Effector memory CD8-positive, alpha-beta T cell (primary cell): ENCODE measurements around the gene G2E3.
"Not testable (repeated sequence)": the region's sequence is repeated elsewhere in the genome, so short reads cannot be mapped to it uniquely, and the experiment has no call there.

Experiments used
- ATAC-seq: fragments of 150-1000 bp; cut with Tn5 transposase; replicated peaks from 2 replicates; pipeline ENCODE4 v1.10.0; 2021; ENCODE audit warnings: mild to moderate bottlenecking, moderate library complexity
- DNase-seq, 3 experiments: peaks; one replicate each; pipeline ENCODE4 v3.0.0; 2021
- H3K27ac Mint-ChIP-seq, 2 donors: one replicate each; pipeline ENCODE4 v1.8.0; 2022; ENCODE audit warnings: mild to moderate bottlenecking in 2 of 2, mixed read lengths in 2 of 2, moderate library complexity in 2 of 2
- H3K27me3 Mint-ChIP-seq, 2 donors: one replicate each; pipeline ENCODE4 v1.8.0; 2022; ENCODE audit warnings: mixed read lengths in 2 of 2
- H3K36me3 Mint-ChIP-seq: one replicate; pipeline ENCODE4 v1.8.0; 2022; ENCODE audit warnings: mild to moderate bottlenecking, moderate library complexity, mixed read lengths; ENCODE audit not compliant: insufficient read depth
- H3K4me1 Mint-ChIP-seq, 2 donors: one replicate each; pipeline ENCODE4 v1.8.0; 2022; ENCODE audit warnings: low read depth in 2 of 2, mixed read lengths in 2 of 2
- H3K4me3 Mint-ChIP-seq, 2 donors: one replicate each; pipeline ENCODE4 v1.8.0; 2022; ENCODE audit warnings: mild to moderate bottlenecking in 2 of 2, mixed read lengths in 2 of 2, moderate library complexity in 2 of 2
- H3K9me3 Mint-ChIP-seq, 2 donors: one replicate each; pipeline ENCODE4 v1.8.0; 2022; ENCODE audit warnings: mixed read lengths in 2 of 2

The G2E3 gene

DNA sequence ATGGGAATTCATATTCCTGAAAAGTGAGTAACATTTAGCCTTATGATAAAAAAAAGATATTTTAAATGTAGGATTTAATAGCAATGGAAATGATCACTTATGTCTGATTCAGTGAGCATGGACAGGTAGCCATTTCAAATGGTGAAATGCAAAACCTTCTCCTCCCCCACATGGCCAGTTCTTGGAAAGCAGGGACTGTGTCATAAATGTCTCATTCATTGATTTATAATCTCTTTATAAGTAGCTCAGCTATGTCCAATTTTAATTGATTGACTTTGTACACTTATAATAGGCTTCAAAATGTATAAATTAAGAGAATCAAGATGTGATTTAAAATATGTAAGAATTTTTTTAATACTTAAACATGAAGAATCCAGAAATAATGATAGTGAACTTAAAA is 38.5 kb downstream of the G2E3 start:
- no peaks in the 10 kb centered on the region for H3K27me3 Mint-ChIP-seq
- H3K36me3 Mint-ChIP-seq = peaks cover 45% of the 10 kb centered on the region
- ATAC-seq = no peak

DNA sequence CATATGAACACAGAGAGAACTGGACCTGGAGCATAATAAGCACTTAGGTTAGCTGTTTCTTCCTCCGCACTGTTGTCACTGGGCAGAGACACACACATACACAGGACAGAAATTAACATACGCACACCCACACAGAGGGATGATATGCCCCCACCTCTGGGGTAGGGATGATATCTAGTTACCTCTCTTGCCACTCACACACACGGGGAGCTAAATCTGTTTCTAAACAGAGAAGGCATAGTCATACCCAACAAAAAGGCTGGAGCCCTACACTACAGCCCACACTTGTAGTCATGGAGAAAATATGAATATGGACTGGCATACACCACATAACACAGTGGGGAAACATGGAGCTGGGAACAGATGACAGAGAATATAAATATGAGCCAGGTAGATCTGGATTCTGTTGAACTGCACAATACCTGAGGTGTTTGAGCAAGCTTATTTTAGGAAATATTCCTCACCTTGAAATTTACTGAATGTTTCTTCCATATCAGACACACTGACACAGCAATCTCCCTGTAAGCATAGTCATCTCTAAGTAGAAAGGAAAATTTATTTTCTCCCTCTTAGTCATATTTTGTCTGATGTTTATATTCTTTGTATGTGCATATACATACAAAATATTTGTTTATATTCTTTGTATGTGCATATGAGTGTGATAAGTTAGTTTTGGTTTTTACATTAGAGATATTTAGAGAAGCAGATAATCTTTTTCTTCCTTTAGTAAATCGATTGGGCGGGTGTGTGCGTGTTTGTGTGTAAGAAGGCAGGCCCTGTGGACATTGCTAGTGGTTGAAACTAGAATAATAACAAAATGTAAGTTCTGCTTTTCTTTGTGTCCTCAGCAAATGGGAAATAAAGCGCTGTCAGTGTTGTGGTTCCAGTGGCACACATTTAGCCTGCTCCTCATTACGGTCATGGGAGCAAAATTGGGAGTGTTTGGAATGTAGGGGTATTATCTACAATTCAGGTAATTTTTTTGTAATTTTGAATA is 42.3 kb downstream of the G2E3 start:
- Mint-ChIP-seq H3K27me3 (no peaks in the 10 kb centered on the region), H3K36me3 (peaks cover 60% of the 10 kb centered on the region), H3K4me1 (peaks cover 0 to 4% of the 10 kb centered on the region in 2 donors), H3K27ac (peak overlapping the region in 1 of 2 donors; percentile 1), H3K9me3 (no peaks in the 10 kb centered on the region), H3K4me3 (no peak overlapping the region)
- no peak for DNase-seq
- no peak for ATAC-seq

More for the DNA sequence above, 38.5 kb downstream of the G2E3 start:
- H3K27ac Mint-ChIP-seq = peak overlapping the region in 1 of 2 donors; percentile 42
- peaks cover 0 to 6% of the 10 kb centered on the region in 2 donors for H3K4me1 Mint-ChIP-seq
- no peaks in the 10 kb centered on the region for H3K9me3 Mint-ChIP-seq
- no peak overlapping the region for H3K4me3 Mint-ChIP-seq
- no peak for DNase-seq

DNA sequence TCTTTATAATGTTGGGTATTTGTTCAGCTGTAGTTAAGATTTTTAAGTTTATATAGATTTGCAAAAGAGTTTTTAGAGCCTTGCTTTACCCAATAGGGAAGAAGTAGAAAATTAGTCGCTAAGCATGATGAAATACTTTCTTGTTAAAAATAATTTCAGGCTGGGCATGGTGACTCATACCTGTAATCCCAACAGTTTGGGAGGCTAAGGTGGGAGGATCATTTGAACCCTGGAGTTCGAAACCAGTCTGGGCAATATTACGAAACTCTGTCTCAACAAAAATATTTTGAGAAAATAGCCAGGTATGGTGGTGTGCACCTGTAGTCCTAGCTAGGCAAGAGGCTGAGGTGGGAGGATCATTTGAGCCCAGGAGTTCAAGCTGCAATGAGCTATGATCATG is 44.4 kb downstream of the G2E3 start:
- H3K4me3 Mint-ChIP-seq = no peak overlapping the region
- H3K36me3 Mint-ChIP-seq = peaks cover 55% of the 10 kb centered on the region
- H3K4me1 Mint-ChIP-seq = no peaks in the 10 kb centered on the region
- no peaks in the 10 kb centered on the region for H3K27me3 Mint-ChIP-seq
- DNase-seq (no peak), ATAC-seq (no peak)
- no peaks in the 10 kb centered on the region for H3K9me3 Mint-ChIP-seq
- H3K27ac Mint-ChIP-seq = no peak overlapping the region

- ATAC-seq, H3K4me1 Mint-ChIP-seq, H3K27me3 Mint-ChIP-seq, H3K4me3 Mint-ChIP-seq, DNase-seq, H3K9me3 Mint-ChIP-seq, H3K27ac Mint-ChIP-seq: not testable (repeated sequence)
- H3K36me3 Mint-ChIP-seq = peaks cover 47% of the 10 kb centered on the region
Measured at GRCh38 chr14:30604696-30605095, 45.7 kb downstream of the G2E3 start.

- H3K4me1 Mint-ChIP-seq = no peaks in the 10 kb centered on the region
- ATAC-seq (peak; percentile 26), DNase-seq (no peak)
- H3K9me3 Mint-ChIP-seq = no peaks in the 10 kb centered on the region
- peaks cover 38% of the 10 kb centered on the region for H3K36me3 Mint-ChIP-seq
- no peak overlapping the region for H3K4me3 Mint-ChIP-seq
- no peaks in the 10 kb centered on the region for H3K27me3 Mint-ChIP-seq
- H3K27ac Mint-ChIP-seq = no peak overlapping the region
Measured at GRCh38 chr14:30607156-30607780, 48.3 kb downstream of the G2E3 start.

- Mint-ChIP-seq H3K9me3 (no peaks in the 10 kb centered on the region), H3K4me3 (no peak overlapping the region), H3K36me3 (peaks cover 27% of the 10 kb centered on the region), H3K27ac (peak overlapping the region in 1 of 2 donors; percentile 22), H3K4me1 (no peaks in the 10 kb centered on the region), H3K27me3 (no peaks in the 10 kb centered on the region)
- no peak for DNase-seq
- no peak for ATAC-seq
Measured at GRCh38 chr14:30608533-30609006, 49.6 kb downstream of the G2E3 start.

DNA sequence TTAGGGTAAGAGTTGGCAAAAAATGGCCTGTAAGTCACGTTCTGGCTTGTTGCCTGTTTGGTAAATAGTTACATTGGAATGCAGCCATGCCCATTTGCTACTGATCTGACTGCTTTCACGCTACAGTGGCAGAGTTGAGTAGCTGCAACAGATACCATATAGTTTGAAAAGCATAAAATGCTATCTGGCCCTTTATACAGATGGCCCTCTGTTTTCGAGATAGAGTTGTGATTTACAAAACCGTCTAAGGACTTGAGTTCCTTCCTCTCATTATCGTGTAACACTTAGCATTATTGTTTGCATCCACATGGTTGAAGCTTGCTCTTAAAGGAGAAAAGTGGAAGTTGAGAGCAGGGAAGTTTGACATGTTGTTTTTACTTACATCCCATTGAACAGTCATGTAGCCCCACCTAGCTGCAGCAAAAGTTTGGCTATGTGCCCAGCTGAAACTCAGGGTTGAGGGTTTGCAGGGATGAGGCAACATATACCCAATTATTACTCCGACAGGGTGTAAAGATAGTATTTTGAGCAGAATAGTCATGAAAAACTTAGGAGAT is 51.9 kb downstream of the G2E3 start:
- peaks cover 22% of the 10 kb centered on the region for H3K36me3 Mint-ChIP-seq
- DNase-seq = no peak
- H3K4me3 Mint-ChIP-seq = no peak overlapping the region
- no peak overlapping the region for H3K27ac Mint-ChIP-seq
- no peaks in the 10 kb centered on the region for H3K27me3 Mint-ChIP-seq
- ATAC-seq = no peak
- no peaks in the 10 kb centered on the region for H3K9me3 Mint-ChIP-seq
- no peaks in the 10 kb centered on the region for H3K4me1 Mint-ChIP-seq

DNA sequence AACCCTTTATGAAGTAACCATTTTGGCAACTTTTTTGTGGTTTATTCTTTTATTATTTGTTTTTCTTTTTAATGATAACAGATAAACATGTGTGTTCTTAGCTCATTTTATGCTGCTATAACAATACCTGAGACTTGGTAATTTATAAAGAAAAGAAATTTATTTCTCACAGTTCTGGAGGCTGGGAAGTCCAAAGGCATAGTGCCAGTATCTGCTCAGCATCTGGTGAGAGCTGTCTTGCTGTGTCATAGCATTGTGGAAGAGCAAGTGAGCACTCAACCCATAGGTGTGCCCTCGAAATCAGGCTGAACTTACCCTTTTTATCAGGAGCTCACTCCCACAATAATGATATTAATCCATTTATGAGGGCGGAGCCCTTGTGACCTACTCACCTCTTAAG is 55.2 kb downstream of the G2E3 start:
- DNase-seq = no peak
- Mint-ChIP-seq H3K27me3 (no peaks in the 10 kb centered on the region), H3K4me1 (no peaks in the 10 kb centered on the region), H3K4me3 (no peak overlapping the region), H3K36me3 (peaks cover 15% of the 10 kb centered on the region), H3K27ac (no peak overlapping the region), H3K9me3 (no peaks in the 10 kb centered on the region)
- ATAC-seq = no peak

DNA sequence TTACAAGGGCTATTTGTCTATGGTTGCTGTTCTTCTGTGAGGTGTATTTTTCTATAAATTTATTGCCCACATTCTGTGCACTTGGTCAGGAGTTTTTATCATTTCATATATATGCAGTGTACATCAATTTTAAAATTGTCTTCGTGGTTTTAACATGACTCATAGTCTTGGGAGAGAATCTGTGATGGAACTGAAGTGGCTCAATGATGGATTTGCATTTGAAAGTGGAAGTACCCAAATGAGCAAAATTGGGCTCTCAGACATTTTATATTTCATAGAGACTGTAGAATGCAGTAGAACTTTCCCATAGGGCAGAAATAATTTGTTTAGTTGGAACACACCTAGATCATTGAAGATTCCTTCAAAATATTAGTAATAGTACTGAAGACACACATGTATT is 61.2 kb downstream of the G2E3 start:
- peaks cover 18 to 20% of the 10 kb centered on the region in 2 donors for H3K4me1 Mint-ChIP-seq
- peak overlapping the region in 1 of 2 donors; percentile 20 for H3K4me3 Mint-ChIP-seq
- no peak for DNase-seq
- H3K27me3 Mint-ChIP-seq = no peaks in the 10 kb centered on the region
- H3K36me3 Mint-ChIP-seq = peaks cover 13% of the 10 kb centered on the region
- ATAC-seq = no peak
- H3K9me3 Mint-ChIP-seq = no peaks in the 10 kb centered on the region
- no peak overlapping the region for H3K27ac Mint-ChIP-seq

DNA sequence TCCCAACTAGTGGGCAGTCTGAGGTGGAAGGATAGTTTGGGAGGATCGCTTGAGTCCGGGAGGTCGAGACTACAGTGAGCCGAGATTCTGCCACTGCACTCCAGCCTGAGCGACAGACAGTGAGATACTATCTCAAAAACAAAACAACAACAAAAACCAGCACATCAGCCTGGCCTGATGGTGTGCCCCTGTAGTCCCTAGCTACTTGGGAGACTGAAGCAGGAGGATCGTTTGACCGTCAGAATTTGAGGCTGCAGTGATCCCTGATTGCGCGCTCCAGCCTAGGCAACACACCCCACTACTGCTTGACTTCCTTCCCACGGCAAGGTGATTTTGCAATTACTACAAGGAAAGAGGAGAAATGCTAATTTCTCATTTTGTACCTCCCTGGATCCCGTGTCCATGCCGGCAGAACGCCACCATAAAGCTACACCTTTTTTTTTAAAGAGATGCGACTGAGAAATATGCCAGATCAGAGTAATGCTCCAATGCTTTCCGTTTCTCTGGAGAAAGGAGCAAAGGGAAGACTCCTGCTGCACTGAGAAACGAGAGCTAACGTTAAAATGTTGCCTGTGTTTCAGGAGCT is 62.5 kb downstream of the G2E3 start:
- Mint-ChIP-seq H3K4me1 (peaks cover 20% of the 10 kb centered on the region in 2 donors), H3K27ac (peak overlapping the region; percentile 95 to 97), H3K36me3 (peaks cover 14% of the 10 kb centered on the region), H3K27me3 (no peaks in the 10 kb centered on the region), H3K9me3 (no peaks in the 10 kb centered on the region), H3K4me3 (peak overlapping the region; percentile 91 to 98)
- ATAC-seq (peak; percentile 12), DNase-seq (peak in 2 of 3 experiments; percentile 0 to 11)

DNA sequence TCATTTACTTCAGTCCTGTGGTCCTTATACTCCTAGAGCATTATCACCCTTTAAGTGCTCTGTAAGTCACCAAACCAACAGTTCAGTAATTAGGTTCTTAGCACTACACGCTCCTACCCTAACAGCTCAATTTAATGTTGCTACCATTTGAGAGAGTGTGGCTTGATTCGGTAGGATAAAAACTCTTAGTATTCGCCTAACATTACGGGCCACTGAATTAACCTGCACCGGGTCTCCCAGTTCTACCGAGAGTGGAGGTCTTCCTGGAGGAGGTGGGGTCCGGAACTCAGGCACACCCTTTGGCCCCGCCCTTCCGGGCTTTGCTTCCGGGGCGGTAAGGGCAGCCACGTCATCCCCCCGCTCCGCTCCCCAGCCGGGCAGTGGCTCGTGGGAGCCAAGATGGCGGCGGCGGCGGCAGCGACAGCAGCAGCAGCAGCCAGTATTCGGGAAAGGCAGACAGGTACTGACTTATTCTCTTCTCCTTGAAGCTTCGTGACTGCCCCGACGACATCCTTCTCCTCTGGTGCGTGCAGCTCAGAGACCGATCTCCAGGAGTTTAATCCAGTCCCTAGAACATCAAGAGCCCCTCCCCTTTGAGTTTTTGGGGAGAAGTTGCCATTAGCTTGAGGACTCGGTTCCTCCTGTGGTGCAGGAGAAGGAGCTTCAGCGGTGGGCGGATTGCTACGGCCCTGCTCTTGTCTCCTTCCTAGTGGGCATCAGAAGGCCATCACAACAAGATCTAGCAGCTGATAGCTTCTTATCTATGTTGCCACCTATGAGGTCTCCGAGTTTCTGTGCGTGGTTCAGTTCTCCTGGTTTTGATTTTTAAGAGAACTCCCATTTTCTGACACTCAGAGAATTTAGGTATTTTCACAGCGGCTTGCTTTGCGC is 63.2 kb downstream of the G2E3 start, which contains the start of gene SCFD1:
Gene SCFD1, plus strand, starts transcription at position 380 of the 891 bp plus-strand sequence. Its CDS starts 20 bp downstream, at position 400.
- H3K27me3 Mint-ChIP-seq = no peaks in the 10 kb centered on the region
- peak within 1 kb of the TSS; percentile 95 to 97 for H3K27ac Mint-ChIP-seq
- peak within 1 kb of the TSS; percentile 91 to 98 for H3K4me3 Mint-ChIP-seq
- H3K4me1 Mint-ChIP-seq = peaks cover 20 to 22% of the 10 kb centered on the region in 2 donors
- ATAC-seq (peak; percentile 98), DNase-seq (peak; percentile 85 to 90 (median 88))
- H3K36me3 Mint-ChIP-seq = peaks cover 16% of the 10 kb centered on the region
- H3K9me3 Mint-ChIP-seq = no peaks in the 10 kb centered on the region

GRCh38 chr14:30623412-30624131 is 64.6 kb downstream of the G2E3 start:
- peaks cover 21% of the 10 kb centered on the region for H3K36me3 Mint-ChIP-seq
- no peaks in the 10 kb centered on the region for H3K27me3 Mint-ChIP-seq
- H3K4me1 Mint-ChIP-seq = peaks cover 25 to 29% of the 10 kb centered on the region in 2 donors
- peak overlapping the region in 1 of 2 donors; percentile 95 for H3K27ac Mint-ChIP-seq
- H3K9me3 Mint-ChIP-seq = no peaks in the 10 kb centered on the region
- ATAC-seq (no peak), DNase-seq (no peak)
- H3K4me3 Mint-ChIP-seq = peak overlapping the region; percentile 91 to 98
